Stimulated activated CD8-positive, alpha-beta memory T cell treated with anti-CD3 and anti-CD28 coated beads, Interleukin-12 subunit alpha, Interleukin-12 subunit beta, amount 100 ng/mL, for 24 hours (primary cell): Measurements from ENCODE around the gene UGT1A5.
A peak's percentile ranks its signal among the peaks of the same experiment; 100 is the strongest.
"Not testable (repeated sequence)": the region's sequence is repeated elsewhere in the genome, so short reads cannot be mapped to it uniquely, and the experiment has no call there.

Source experiments
- DNase-seq: peaks from one replicate; pipeline ENCODE4 v3.0.0-alpha.2; 2020; ENCODE audit errors: extremely low read depth

The UGT1A5 gene

DNA sequence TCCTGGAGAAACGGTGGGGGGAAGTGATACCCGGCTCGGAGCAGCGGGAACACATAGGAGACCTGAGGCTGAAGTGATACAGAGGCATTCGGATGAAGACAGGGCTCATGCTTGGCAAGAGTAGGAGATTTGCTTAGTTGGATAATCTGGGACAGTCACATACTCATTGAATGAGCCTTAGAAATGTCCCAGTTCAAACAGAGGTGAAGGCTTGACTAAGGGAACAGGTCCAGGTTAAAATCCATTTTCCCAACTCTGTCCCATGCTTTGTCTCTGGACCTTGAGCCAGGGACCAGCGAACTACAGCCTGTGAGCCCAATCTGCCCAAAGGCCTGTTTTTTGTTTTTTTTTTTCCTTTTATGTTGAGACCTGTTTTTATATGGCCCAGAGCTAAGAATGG lies 18.7 kb upstream of the UGT1A5 start:
- DNase-seq: no peak

GRCh38 chr2:233698740-233699139 lies 14.0 kb upstream of the UGT1A5 start:
- DNase-seq: no peak

DNA sequence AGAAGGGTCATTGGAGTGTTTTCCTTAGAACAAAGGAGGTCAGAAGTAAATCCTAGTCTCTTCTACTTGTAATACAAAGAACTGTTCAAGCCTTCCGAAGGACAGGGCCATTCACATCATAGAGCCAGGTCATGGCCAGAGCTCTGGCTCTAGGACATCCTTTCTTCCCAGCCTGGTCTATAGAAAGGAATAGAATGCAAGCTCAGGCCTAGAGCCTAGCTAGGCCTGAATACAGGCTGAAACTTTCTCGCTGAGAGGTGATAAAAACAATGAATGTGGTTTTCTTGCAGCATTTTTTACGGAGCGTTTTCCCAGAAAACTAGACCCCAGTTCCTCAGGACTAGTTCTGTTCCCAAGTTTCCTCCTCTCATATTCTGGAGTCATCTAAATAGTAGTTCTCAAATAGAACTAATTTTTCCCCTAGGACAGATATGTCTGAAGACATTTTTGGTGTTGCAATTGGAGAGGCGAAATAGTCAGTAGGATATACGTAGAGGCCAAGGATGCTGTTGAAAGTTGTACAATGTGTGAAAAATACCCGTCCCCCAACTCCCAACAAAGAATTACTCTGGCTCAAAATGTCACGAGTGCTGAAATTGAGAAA lies 13.2 kb upstream of the UGT1A5 start:
- DNase-seq: no peak

DNA sequence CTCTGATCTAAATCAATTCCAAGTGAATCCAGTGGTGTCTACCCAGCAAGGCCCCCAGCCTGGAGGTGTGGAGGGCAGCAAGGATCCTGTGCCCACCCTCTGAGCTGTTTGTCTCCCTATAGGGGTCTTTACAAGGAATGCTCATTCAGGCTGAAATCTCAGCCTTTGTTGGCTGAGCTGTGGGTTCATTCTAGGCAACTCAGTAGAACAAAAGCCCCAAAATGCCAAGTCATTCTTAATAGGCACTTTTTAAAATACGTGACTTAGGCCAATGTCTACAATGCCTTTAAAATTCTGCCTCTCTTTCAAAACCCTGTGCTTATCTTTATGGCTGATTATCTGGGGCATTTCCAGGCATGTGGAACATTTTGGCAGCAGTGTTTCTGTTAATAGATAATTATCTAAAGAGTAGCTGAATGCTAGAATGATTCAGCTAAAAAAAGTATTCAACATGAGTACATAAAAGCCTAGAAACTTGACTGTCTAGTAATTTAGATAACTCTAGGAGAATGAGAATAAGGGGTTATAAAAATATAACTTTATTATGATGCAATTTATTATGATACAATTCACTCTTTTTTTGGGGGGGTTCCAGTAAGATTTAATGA lies 12.6 kb upstream of the UGT1A5 start:
- no peak for DNase-seq

DNA sequence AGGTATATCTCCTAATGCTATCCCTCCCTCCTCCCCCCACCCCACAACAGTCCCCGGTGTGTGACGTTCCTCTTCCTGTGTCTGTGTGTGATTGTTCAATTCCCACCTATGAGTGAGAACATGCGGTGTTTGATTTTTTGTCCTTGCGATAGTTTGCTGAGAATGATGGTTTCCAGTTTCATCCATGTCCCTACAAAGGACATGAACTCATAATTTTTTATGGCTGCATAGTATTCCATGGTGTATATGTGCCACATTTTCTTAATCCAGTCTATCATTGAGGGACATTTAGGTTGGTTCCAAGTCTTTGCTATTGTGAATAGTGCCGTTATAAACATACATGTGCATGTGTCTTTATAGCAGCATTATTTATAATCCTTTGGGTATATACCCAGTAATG lies 11.9 kb upstream of the UGT1A5 start:
- DNase-seq: not testable (repeated sequence)

DNA sequence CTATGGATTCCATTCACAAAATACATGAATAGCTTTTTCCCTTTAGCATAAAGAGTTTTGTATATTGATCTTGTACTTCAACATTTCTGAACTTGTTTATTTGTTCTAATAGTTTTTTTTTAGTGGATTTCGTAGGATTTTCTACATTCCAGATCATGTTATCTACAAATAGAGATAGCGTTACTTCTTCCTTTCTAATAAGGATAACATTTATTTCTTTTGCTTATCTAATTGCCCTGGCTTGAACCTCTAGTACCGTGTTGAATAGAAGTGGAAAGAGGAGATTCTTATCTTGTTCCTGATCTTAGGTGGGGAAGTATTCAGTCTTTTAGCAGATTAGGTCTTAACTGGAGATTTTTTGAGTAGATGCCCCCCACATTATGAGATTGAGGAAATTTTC lies 10.5 kb upstream of the UGT1A5 start:
- no peak for DNase-seq

GRCh38 chr2:233705911-233706506 lies 6.7 kb upstream of the UGT1A5 start:
- no peak for DNase-seq

DNA sequence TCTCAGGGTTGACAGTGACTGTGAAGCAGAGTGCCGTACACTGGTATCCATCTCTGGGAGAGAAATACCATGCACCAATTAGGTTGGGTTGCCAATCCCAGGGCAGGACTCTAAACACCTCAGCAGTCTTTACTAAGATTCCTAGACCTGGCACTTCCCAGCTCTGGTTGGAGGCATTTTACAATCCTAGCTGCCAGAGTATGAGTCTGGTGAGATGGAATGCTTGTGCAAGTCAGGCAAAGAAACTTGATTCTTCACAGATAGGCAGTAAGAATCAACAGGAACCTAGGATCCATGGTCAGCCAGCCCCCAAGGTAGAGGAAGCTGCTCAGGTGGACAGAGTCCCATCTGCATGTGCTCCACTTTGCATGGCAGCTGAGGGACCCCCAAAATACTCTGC lies 6.0 kb upstream of the UGT1A5 start:
- DNase-seq: no peak

DNA sequence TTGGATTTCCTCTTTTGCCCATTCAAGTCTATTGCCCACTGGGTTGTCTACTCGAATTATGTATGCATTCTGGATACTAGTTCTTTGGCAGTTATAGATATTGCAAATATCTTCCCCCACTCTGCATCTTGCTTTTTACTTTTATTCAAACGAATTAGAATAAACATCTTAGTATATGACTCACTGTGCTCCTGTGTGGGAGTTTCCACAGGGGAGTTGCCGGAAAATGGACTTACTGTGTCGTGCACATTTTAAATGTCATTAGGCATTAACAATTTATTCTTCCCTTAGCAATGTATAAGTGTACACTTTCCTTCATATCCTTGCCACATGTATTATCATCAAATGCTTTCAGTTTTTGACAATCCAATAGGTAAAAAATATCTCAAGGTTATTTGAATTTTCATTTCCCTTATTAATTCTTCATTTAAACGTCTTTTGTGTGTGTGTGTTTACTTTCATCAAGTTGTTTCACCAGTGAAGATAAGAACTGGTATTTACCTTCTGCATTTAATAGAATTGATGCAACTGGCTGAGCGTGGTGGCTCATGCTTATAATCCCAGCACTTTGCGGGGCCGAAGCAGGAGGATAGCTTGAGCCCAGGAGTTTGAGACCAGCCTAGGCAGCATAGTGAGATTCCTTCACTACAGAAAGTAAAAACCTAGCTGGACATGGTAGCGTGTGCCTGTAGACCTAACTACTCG lies 4.6 kb upstream of the UGT1A5 start:
- DNase-seq: no peak

GRCh38 chr2:233708942-233709341 lies 3.8 kb upstream of the UGT1A5 start:
- no peak for DNase-seq

GRCh38 chr2:233711312-233712008 lies 1.2 kb upstream of the UGT1A5 start:
- DNase-seq: peak; percentile 19

DNA sequence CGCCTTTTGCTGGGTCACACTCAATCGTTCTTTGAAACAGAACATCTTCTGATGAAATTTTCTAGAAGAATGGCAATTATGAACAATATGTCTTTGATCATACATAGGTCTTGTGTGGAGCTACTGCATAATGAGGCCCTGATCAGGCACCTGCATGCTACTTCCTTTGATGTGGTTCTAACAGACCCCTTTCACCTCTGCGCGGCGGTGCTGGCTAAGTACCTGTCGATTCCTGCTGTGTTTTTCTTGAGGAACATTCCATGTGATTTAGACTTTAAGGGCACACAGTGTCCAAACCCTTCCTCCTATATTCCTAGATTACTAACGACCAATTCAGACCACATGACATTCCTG lies 532 bp downstream of the UGT1A5 start:
- no peak for DNase-seq

GRCh38 chr2:233714121-233714520 lies 1.4 kb downstream of the UGT1A5 start:
- no peak for DNase-seq

- no peak for DNase-seq
Measured at GRCh38 chr2:233718552-233718951, 5.8 kb downstream of the UGT1A5 start, which contains the start of gene UGT1A4. Gene UGT1A4 (plus strand): TSS chr2:233718736. CDS start chr2:233718821, 85 bp downstream.

GRCh38 chr2:233728723-233729301 lies 16.1 kb downstream of the UGT1A5 start, which contains the start of gene UGT1A3:
Gene UGT1A3 (plus strand): TSS chr2:233729042. CDS start chr2:233729127, 85 bp downstream.
- DNase-seq: no peak

DNA sequence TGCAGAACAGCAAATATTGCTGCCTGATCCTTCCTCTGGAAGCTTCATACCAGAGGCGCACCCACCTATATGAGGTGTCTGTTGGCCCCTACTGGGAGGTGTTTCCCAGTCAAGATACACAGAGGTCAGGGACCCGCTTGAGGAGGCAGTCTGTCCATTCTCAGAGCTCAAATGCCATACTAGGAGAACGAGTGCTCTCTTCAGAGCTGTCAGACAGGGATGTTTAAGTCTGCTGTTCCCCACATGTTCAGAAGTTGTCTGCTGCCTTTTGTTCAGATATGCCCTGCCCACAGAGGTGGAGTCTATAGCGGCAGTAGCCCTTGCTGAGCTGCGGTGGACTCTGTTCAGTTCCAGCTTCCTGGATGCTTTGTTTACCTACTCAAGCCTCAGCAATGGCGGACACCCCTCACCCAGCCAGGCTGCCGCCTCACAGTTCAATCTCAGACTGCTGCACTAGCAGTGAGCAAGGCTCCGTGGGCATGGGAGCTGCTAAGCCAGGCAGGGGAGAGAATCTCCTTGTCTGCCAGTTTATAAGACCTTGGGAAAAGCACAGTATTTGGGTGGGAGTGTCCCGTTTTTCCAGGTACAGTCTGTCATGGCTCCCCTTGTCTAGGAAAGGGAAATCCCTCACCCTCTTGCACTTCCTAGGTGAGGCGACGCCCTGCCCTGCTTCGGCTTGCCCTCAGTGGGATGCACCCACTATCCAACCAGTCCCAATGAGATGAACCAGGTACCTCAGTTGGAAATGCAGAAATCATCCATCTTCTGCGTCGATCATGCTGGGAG lies 24.4 kb downstream of the UGT1A5 start:
- not testable (repeated sequence) for DNase-seq

- DNase-seq: no peak
Measured at GRCh38 chr2:233740870-233741269, 28.2 kb downstream of the UGT1A5 start.

DNA sequence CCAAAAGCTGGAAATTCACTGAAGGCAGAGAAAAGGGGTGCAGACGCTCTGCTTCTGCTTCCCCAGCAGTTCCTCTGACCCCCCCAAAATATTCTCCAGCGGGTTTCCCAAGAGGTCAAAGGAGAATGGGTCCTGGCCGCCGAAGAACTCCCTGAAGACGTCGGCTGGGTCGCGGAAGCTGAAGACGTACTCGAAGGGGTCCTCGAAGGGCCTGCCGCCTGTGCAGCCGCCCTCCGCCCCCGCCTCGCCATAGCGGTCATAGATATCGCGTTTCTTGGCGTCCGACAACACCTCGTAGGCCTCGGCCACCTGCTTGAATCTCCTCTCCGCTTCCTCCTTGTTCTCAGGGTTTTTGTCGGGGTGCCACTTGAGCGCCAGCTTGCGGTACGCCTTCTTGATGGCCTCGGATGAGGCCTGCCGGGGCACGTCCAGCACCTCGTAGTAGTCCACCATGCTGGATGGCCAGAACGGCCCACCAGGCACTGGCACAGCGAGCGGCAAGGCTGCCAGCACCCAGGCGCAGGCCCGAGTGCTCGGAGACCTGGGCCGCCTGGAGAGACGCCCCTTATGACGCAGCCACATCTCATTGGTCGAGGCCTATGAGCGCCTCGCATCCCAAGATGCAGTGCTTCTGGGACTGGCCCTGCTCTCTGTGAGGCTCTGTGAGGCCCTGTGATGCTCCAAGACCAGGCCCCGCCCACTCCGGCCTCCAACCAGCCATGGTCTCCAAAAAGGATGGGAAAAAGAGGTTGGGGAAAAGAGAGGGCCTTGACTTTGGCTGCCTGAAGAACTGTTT lies 31.0 kb downstream of the UGT1A5 start:
- no peak for DNase-seq

- DNase-seq: no peak
Measured at GRCh38 chr2:233745073-233745755, 32.5 kb downstream of the UGT1A5 start.

- DNase-seq: not testable (repeated sequence)
Measured at GRCh38 chr2:233745838-233746237, 33.1 kb downstream of the UGT1A5 start.
